MM.1S (cell line): ENCODE measurements around the gene GPRC5C.

ENCODE experiments used
- DNase-seq: peaks from one replicate; pipeline ENCODE4 v3.0.0-alpha.2; 2015
- H2AFZ ChIP-seq: fragments of 300-600 bp; sonication (generic); 2 replicates; pipeline ENCODE4 v1.6.0; 2016; ENCODE audit warnings: antibody characterized with exemption, low read length
- H3F3A ChIP-seq: fragments of 300-600 bp; sonication (generic); 2 replicates; pipeline ENCODE4 v1.6.1; 2016; ENCODE audit warnings: mild to moderate bottlenecking, antibody characterized with exemption, low read length, moderate library complexity, mixed read lengths; ENCODE audit not compliant: insufficient read depth
- H3K27ac ChIP-seq: fragments of 300-600 bp; sonication (generic); 2 replicates; pipeline ENCODE4 v1.5.1; 2016; ENCODE audit warnings: mild to moderate bottlenecking, low read length
- H3K27me3 ChIP-seq: fragments of 300-600 bp; sonication (generic); replicated peaks from 2 replicates; pipeline ENCODE4 v1.6.0; 2016; ENCODE audit warnings: low read length; ENCODE audit not compliant: insufficient read depth
- H3K36me3 ChIP-seq: fragments of 300-600 bp; sonication (generic); replicated peaks from 2 replicates; pipeline ENCODE4 v1.6.1; 2016; ENCODE audit warnings: mild to moderate bottlenecking, low read length, mixed read lengths; ENCODE audit not compliant: insufficient read depth
- H3K4me1 ChIP-seq: fragments of 300-600 bp; sonication (generic); 2 replicates; pipeline ENCODE4 v1.6.1; 2016; ENCODE audit warnings: low read length, mixed read lengths
- H3K4me2 ChIP-seq: fragments of 300-600 bp; sonication (generic); 2 replicates; pipeline ENCODE4 v1.6.0; 2016; ENCODE audit warnings: low read depth, low read length
- H3K4me3 ChIP-seq: fragments of 300-600 bp; sonication (generic); 2 replicates; pipeline ENCODE4 v1.5.1; 2016; ENCODE audit warnings: low read length, mixed read lengths
- H3K79me2 ChIP-seq: fragments of 300-600 bp; sonication (generic); 2 replicates; pipeline ENCODE4 v1.6.1; 2016; ENCODE audit warnings: mixed run types, low read length, mixed read lengths
- H3K9ac ChIP-seq: fragments of 300-600 bp; sonication (generic); 2 replicates; pipeline ENCODE4 v1.6.1; 2016; ENCODE audit warnings: low read length, mixed read lengths
- H3K9me2 ChIP-seq: fragments of 300-600 bp; sonication (generic); replicated peaks from 2 replicates; pipeline ENCODE4 v1.6.1; 2016; ENCODE audit warnings: mild to moderate bottlenecking, low read length, mixed read lengths; ENCODE audit not compliant: insufficient read depth
- H3K9me3 ChIP-seq: fragments of 300-600 bp; sonication (generic); replicated peaks from 2 replicates; pipeline ENCODE4 v1.6.1; 2016; ENCODE audit warnings: mild to moderate bottlenecking, low read length, mixed read lengths; ENCODE audit not compliant: insufficient read depth
- H4K20me1 ChIP-seq: fragments of 300-600 bp; sonication (generic); 2 replicates; pipeline ENCODE4 v1.6.1; 2016; ENCODE audit warnings: mild to moderate bottlenecking, low read length, moderate library complexity, mixed read lengths; ENCODE audit not compliant: insufficient read depth
- CTCF ChIP-seq: fragments of 300-600 bp; sonication (generic); IDR thresholded peaks from 2 replicates; pipeline ENCODE4 v1.5.1; 2016; ENCODE audit warnings: antibody characterized with exemption, low read length, mixed read lengths
- EZH2 ChIP-seq: fragments of 300-600 bp; sonication (generic); optimal IDR thresholded peaks from 2 replicates; pipeline ENCODE3; 2017; ENCODE audit warnings: low read depth, mild to moderate bottlenecking, antibody characterized with exemption, low read length, mixed read lengths
- EZH2phosphoT487 ChIP-seq: fragments of 300-600 bp; sonication (generic); IDR thresholded peaks from 2 replicates; pipeline ENCODE4 v1.6.1; 2018; ENCODE audit warnings: antibody characterized with exemption, low read length

Gene GPRC5C

GRCh38 chr17:74419928-74420411, 11.9 kb upstream of the GPRC5C start:
- TF ChIP-seq CTCF (no peak), EZH2 (no peak), EZH2phosphoT487 (no peak)
- no peaks in the 10 kb centered on the region for H3K9me3 ChIP-seq
- no peaks in the 10 kb centered on the region for H3F3A ChIP-seq
- no peak overlapping the region for H3K9ac ChIP-seq
- no peaks in the 10 kb centered on the region for H3K36me3 ChIP-seq
- H3K27ac ChIP-seq = no peak overlapping the region
- H3K27me3 ChIP-seq = peaks cover 77% of the 10 kb centered on the region
- no peak overlapping the region for H3K4me3 ChIP-seq
- no peaks in the 10 kb centered on the region for H4K20me1 ChIP-seq
- H3K9me2 ChIP-seq = no peaks in the 10 kb centered on the region
- no peak for DNase-seq
- no peaks in the 10 kb centered on the region for H3K79me2 ChIP-seq
- peaks cover under 1% of the 10 kb centered on the region; the same call in 1 of the 2 replicates for H3K4me1 ChIP-seq
- no peak overlapping the region for H3K4me2 ChIP-seq
- H2AFZ ChIP-seq = no peak overlapping the region

GRCh38 chr17:74424117-74424516, 7.8 kb upstream of the GPRC5C start:
- DNase-seq = no peak
- no peaks in the 10 kb centered on the region for H3K9me2 ChIP-seq
- no peak overlapping the region for H3K4me3 ChIP-seq
- no peaks in the 10 kb centered on the region for H3K4me1 ChIP-seq
- H3K79me2 ChIP-seq = no peaks in the 10 kb centered on the region
- no peaks in the 10 kb centered on the region for H4K20me1 ChIP-seq
- no peak overlapping the region for H2AFZ ChIP-seq
- TF ChIP-seq EZH2phosphoT487 (no peak), EZH2 (no peak), CTCF (no peak)
- no peaks in the 10 kb centered on the region for H3K36me3 ChIP-seq
- no peak overlapping the region for H3K9ac ChIP-seq
- H3K4me2 ChIP-seq = no peak overlapping the region
- H3K27me3 ChIP-seq = peaks cover 89% of the 10 kb centered on the region
- no peak overlapping the region for H3K27ac ChIP-seq
- H3F3A ChIP-seq = no peaks in the 10 kb centered on the region
- no peaks in the 10 kb centered on the region for H3K9me3 ChIP-seq

- Histone ChIP-seq H3K9ac (no peak overlapping the region), H3K9me2 (no peaks in the 10 kb centered on the region), H3K4me2 (no peak overlapping the region), H4K20me1 (no peaks in the 10 kb centered on the region), H3K4me3 (no peak overlapping the region), H3K9me3 (no peaks in the 10 kb centered on the region), H3K27ac (no peak overlapping the region), H3K36me3 (no peaks in the 10 kb centered on the region), H3K4me1 (no peaks in the 10 kb centered on the region), H3K79me2 (no peaks in the 10 kb centered on the region), H2AFZ (no peak overlapping the region), H3K27me3 (peaks cover 94% of the 10 kb centered on the region), H3F3A (no peaks in the 10 kb centered on the region)
- DNase-seq = no peak
- TF ChIP-seq EZH2 = no peak
Measured at GRCh38 chr17:74424657-74425056, 7.2 kb upstream of the GPRC5C start.

- DNase-seq = no peak
- Histone ChIP-seq H3K9ac (no peak overlapping the region), H3K27me3 (peaks cover 94% of the 10 kb centered on the region), H3K9me3 (no peaks in the 10 kb centered on the region), H3K79me2 (no peaks in the 10 kb centered on the region), H3K4me3 (no peak overlapping the region), H3K9me2 (no peaks in the 10 kb centered on the region), H3K36me3 (no peaks in the 10 kb centered on the region), H2AFZ (no peak overlapping the region), H3K4me2 (no peak overlapping the region), H3F3A (no peaks in the 10 kb centered on the region), H3K27ac (no peak overlapping the region), H4K20me1 (no peaks in the 10 kb centered on the region), H3K4me1 (no peaks in the 10 kb centered on the region)
- TF ChIP-seq EZH2 = no peak
- TF ChIP-seq EZH2phosphoT487 = no peak
- no peak for TF ChIP-seq CTCF
Measured at GRCh38 chr17:74426551-74427047, 5.3 kb upstream of the GPRC5C start.
